Heart right ventricle (tissue), 16 donors: ENCODE data around the gene VASP. TPM values are rescaled to one million over a fixed set of nuclear protein-coding genes. Genes with fewer than 3 reads are reported as not detected.
A peak's percentile ranks its signal among the peaks of the same experiment; 100 is the strongest.

Source experiments
- ATAC-seq, 8 donors: fragments of 200-7000 bp; cut with Tn5 transposase; one replicate each; pipeline ENCODE4 v1.9.1; 2020; ENCODE audit warnings: mild to moderate bottlenecking in 8 of 8, moderate library complexity in 8 of 8, moderate number of reproducible peaks in 1 of 8
- DNase-seq, 2 donors: peaks; one replicate each; pipeline ENCODE4 v3.0.0-alpha.2; 2020
- H3K27ac ChIP-seq, 10 donors: fragments of 200-600 bp; sonication (generic) in 2 of 10; one replicate each; pipeline versions ENCODE4 v1.5.0 to v1.8.0; 2020 to 2022; ENCODE audit warnings: mild to moderate bottlenecking in 3 of 10
- H3K27me3 ChIP-seq, 7 donors: fragments of 200-600 bp; one replicate each; pipeline ENCODE4 v1.8.0; 2021 to 2022; ENCODE audit warnings: mild to moderate bottlenecking in 2 of 7
- H3K36me3 ChIP-seq, 9 donors: fragments of 200-600 bp; sonication (generic) in 1 of 9; one replicate each; pipeline versions ENCODE4 v1.5.0 to v1.8.0; 2020 to 2022; ENCODE audit warnings: mild to moderate bottlenecking in 2 of 9
- H3K4me1 ChIP-seq, 9 donors: fragments of 200-600 bp; sonication (generic) in 1 of 9; one replicate each; pipeline versions ENCODE4 v1.5.0 to v1.8.0; 2020 to 2022; ENCODE audit warnings: mild to moderate bottlenecking in 4 of 9
- H3K4me3 ChIP-seq, 10 donors: fragments of 200-600 bp; sonication (generic) in 2 of 10; one replicate each; pipeline versions ENCODE4 v1.5.0 to v1.8.0; 2020 to 2022; ENCODE audit warnings: mild to moderate bottlenecking in 7 of 10, moderate library complexity in 2 of 10
- H3K9me3 ChIP-seq, 11 donors: fragments of 200-600 bp in 10 of 11; sonication (generic) in 2 of 11; one replicate each; pipeline versions ENCODE4 v1.5.0 to v1.8.0; 2013 to 2022; ENCODE audit warnings: mild to moderate bottlenecking in 2 of 11, control low read depth in 1 of 11, moderate library complexity in 1 of 11
- WGBS, 2 donors: extraction: QIAGEN DNeasy Blood & Tissue Kit; methylation state at CpG; one replicate each; pipeline ENCODE4 v1.1.7; 2013; ENCODE audit warnings: inconsistent platforms in 1 of 2; 5-methylcytosine and 5-hydroxymethylcytosine counted together
- intact Hi-C, 10 donors: fragments of 100-400 bp; cut with DNase I; formaldehyde crosslinking; loops; one replicate each; pipeline versions ENCODE4 v1.11.1 to v1.14.2; 2022
- long read RNA-seq, 3 donors: library from polyadenylated mRNA; unstranded; transcript quantifications; one replicate each; pipeline ENCODE4 v2.0.0, GENCODE V29; 2020 to 2021
- polyA plus RNA-seq, 2 donors: library from polyadenylated mRNA; stranded (reverse); fragments of 200-250 nt; gene quantifications; one replicate each; pipeline ENCODE4 v1.2.3, GENCODE V29; 2013
- total RNA-seq, 10 donors: library from RNA; stranded (reverse); fragmentation: NEBNext Ultra II Directional in 3 of 10; extraction: Animal tissue kit (Norgen Biotek cat#: 25700) in 3 of 10; gene quantifications; one replicate each; pipeline versions ENCODE4 v1.2.1 to v1.2.4, GENCODE V29; 2021 to 2023
- TF ChIP-seq, protein P1 (sequence below), 9 donors: fragments of 200-600 bp; sonication (generic) in 2 of 9; IDR thresholded peaks; one replicate each; pipeline versions ENCODE4 v1.5.0 to v1.8.0; 2021 to 2022; ENCODE audit warnings: antibody characterized with exemption in 9 of 9, mild to moderate bottlenecking in 5 of 9, moderate library complexity in 1 of 9
- donor health status: Arrhythmogenic right ventricular cardiomyopathy.
- donor health status: ischemic (EF 13 %, LVEDD 7.1; RV severe dilation, severe dysfunction).
- donor health status: healthy with polysubstance abuse.
- donor health status: DM: no; HTN: yes; CAD: no.
- donor health status: DM: no; HTN: no; CAD: no.
- donor health status: ischemic (EF 25% LVEDD 6.9; RV normal size, moderate dysfunction).
- donor health status: ischemic (EF 25% LVEDD 5.7; RV mildly dilated, moderate dysfunction).
- donor health status: healthy.
- donor health status: DM: yes; HTN: yes; CAD: no.
- donor health status: Ischemic cardiomyopathy.
- donor health status: ischemic (EF 35%, LVEDD 5.7; RV mildly dilated, moderate dysfunction).
- donor health status: nonischemic (EF 11% LVEDD 7.7; RV severe dilation, severe dysfunction).
- donor health status: DM: yes; HTN: yes; CAD: no.
- donor health status: PGD.
- donor health status: ischemic (EF 29% LVEDD 5.4; RV normal size, mild dysfunction).
- donor health status: nonischemic (EF 23%, LVEDD 6.1; RV moderate dilation, normal function).

Gene VASP
- 10 to 100 TPM; 24.9 to 78.6 (median 42.3) TPM for total RNA-seq
- 10 to 100 TPM; 62.3 to 70.0 TPM for polyA plus RNA-seq
- long read RNA-seq, donor 1, transcript VASP-201 (13 exons, 2,305 nt) = major isoform, 18 of 55 reads
- long read RNA-seq, donor 1, partial matches to known transcripts = 22 of 55 reads
- long read RNA-seq, donor 1, other reads (novel, unspliced or antisense) = 15 of 55 reads
- long read RNA-seq, donor 2, transcript VASP-201 (13 exons, 2,305 nt) = major isoform, 14 of 50 reads
- long read RNA-seq, donor 2, partial matches to known transcripts = 28 of 50 reads
- long read RNA-seq, donor 2, other reads (novel, unspliced or antisense) = 8 of 50 reads
- long read RNA-seq, donor 3, partial matches to known transcripts = 11 of 15 reads
- long read RNA-seq, donor 3, other reads (novel, unspliced or antisense) = 2 of 15 reads

DNA sequence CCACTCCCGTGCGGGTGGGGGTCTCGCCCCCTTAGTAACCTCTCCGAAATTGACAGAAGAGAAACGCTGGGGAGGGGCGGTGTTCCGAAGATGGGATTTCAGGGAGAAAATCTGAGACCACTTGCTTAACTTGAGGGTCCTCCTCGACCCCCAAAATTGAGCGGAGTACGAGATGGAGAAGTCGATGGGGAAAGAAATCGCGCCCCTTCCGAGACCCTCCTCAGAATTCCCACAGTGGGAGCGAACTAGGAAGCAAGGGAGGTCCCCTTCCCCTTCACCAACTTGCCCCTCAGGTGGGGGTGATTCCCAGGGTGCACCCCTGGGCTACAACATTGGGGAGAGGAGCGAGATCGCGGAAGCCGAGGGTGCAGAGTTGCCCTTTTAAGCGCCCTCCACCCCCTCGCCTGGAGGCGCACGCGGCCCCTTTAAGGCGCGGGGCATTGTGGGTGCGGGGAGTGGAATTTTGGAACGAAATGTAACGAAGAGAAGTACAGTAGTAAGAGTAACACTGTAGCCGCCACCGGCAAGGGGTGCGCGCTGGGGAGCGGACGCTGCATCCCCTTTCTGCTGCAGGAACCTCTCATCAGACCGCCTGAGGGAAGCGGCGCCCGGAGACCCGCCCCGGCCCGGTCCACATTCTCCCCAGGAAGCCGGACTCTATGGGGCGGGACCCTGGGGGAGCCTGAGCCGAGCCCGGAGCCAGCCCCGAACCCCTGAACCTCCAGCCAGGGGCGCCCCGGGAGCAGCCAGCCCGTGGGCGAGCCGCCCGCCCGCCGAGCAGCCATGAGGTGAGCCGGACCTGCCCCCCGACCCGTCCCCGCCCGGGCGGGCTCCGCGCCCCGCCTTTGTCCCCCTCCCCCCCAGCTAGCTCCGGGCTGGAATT is at the start of gene VASP:
TSS of gene VASP (plus strand) at position 491 of the 883 bp plus-strand sequence. CDS start at position 784, 293 bp downstream.
- ATAC-seq = peak; percentile 74 to 86 (median 84)
- Histone ChIP-seq H3K9me3 (no peaks in the 10 kb centered on the region), H3K4me3 (peak within 1 kb of the TSS; percentile 76 to 100 (median 97)), H3K27me3 (no peaks in the 10 kb centered on the region), H3K36me3 (peaks cover 0 to 15% (median 0%) of the 10 kb centered on the region in 9 donors), H3K27ac (peak within 1 kb of the TSS; percentile 76 to 99 (median 97)), H3K4me1 (peaks cover 0 to 51% (median 28%) of the 10 kb centered on the region in 9 donors)
- peak; percentile 84 to 89 for DNase-seq
- TF ChIP-seq, protein P1, sequence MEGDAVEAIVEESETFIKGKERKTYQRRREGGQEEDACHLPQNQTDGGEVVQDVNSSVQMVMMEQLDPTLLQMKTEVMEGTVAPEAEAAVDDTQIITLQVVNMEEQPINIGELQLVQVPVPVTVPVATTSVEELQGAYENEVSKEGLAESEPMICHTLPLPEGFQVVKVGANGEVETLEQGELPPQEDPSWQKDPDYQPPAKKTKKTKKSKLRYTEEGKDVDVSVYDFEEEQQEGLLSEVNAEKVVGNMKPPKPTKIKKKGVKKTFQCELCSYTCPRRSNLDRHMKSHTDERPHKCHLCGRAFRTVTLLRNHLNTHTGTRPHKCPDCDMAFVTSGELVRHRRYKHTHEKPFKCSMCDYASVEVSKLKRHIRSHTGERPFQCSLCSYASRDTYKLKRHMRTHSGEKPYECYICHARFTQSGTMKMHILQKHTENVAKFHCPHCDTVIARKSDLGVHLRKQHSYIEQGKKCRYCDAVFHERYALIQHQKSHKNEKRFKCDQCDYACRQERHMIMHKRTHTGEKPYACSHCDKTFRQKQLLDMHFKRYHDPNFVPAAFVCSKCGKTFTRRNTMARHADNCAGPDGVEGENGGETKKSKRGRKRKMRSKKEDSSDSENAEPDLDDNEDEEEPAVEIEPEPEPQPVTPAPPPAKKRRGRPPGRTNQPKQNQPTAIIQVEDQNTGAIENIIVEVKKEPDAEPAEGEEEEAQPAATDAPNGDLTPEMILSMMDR (IDR thresholded peaks at IDR 0.05) = no peak
- 0 to 1% methylated on average over 64 to 65 of the region's 65 CpGs for WGBS, 2 donors
- intact Hi-C loops = loop anchor here in 2 of 10 donors (5.0 kb wide), 2 partner anchors 65 to 70 kb away; no protein-coding TSS in a partner anchor

DNA sequence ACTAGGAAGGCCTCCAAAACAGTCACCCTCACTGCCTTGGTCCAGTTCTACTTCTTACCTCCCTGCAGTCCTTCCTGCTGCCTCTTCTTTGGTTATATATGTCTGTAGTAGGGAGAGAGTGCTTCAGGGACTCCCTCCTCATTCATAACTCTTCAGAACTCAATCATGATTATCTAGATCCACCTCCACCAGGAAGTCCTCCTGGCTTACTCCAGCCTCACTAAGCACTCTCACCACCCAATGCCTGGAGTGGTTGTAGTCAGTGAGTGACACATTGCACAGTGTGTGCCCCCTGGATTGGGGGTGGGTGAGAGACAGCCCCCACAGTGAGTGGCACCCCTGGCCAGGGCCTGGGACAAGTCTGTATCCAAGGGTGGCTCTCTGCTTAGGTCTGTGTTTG is 49.5 kb upstream of the VASP start:
- peaks cover 3 to 36% (median 15%) of the 10 kb centered on the region in 9 donors for H3K4me1 ChIP-seq
- ATAC-seq (no peak), DNase-seq (no peak)
- TF ChIP-seq, protein P1 (IDR thresholded peaks at IDR 0.05) = no peak
- H3K9me3 ChIP-seq = no peaks in the 10 kb centered on the region
- H3K4me3 ChIP-seq = no peak overlapping the region
- no peaks in the 10 kb centered on the region for H3K27me3 ChIP-seq
- H3K27ac ChIP-seq = no peak overlapping the region
- intact Hi-C loops = no loop called here
- no peaks in the 10 kb centered on the region for H3K36me3 ChIP-seq

DNA sequence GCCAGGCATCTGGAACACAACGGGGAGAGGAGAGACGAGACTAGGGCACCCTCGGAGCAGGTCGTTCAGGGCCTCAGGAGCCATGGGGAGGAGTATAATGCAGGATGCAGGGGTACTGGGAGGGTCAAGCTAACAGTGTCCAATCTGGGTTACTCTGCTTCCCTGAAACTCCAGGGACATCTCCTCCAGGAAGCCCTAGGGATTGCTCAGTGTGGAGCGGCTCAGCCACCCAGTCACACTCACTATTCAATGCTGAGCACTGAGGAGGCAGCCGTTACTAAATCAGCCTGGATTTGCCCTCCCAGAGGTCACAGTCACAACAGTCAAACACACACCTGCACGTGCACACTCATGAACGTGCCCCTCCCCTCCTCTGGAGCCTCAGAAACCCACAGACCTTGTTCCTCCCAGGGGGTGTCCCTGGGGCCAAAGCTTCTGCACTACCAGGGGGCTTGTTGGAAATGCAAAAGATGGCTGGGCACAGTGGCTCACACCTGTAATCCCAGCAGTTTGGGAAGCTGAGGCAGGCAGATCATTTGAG is 46.4 kb upstream of the VASP start:
- TF ChIP-seq, protein P1 (IDR thresholded peaks at IDR 0.05) = no peak
- Histone ChIP-seq H3K27me3 (no peaks in the 10 kb centered on the region), H3K4me3 (no peak overlapping the region), H3K27ac (no peak overlapping the region), H3K9me3 (no peaks in the 10 kb centered on the region), H3K36me3 (no peaks in the 10 kb centered on the region), H3K4me1 (peaks cover 2 to 10% (median 6%) of the 10 kb centered on the region in 9 donors)
- DNase-seq (no peak), ATAC-seq (no peak)
- intact Hi-C loops = no loop called here
- 48 to 52% methylated on average over 8 of the region's 8 CpGs for WGBS, 2 donors

DNA sequence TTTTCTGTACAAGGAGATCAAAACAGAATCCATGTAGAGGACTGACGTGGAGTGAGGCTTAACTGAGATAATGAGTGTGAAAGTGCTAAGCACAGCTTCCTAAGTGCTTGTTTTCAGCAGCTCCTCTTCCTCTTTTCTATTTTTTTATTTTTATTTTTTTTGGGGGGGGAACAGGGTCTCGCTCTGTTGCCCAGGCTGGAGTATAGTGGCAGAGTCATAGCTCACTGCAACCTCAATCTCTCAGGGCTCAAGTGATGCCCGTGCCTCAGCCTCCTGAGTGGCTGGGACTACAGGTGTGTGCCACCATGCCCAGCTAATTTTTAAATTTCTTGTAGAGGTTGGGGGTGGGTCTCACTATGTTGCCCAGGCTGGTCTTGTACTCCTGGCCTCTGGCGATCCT is 45.1 kb upstream of the VASP start:
- intact Hi-C loops = no loop called here
- TF ChIP-seq, protein P1 (IDR thresholded peaks at IDR 0.05) = no peak

More for the DNA sequence above, 45.1 kb upstream of the VASP start:
- Histone ChIP-seq H3K4me1 (peaks cover 0 to 6% (median 3%) of the 10 kb centered on the region in 9 donors), H3K27me3 (no peaks in the 10 kb centered on the region), H3K4me3 (no peak overlapping the region), H3K9me3 (no peaks in the 10 kb centered on the region), H3K27ac (no peak overlapping the region), H3K36me3 (no peaks in the 10 kb centered on the region)
- DNase-seq (no peak), ATAC-seq (no peak)
- 66 to 71% methylated on average over 4 of the region's 4 CpGs for WGBS, 2 donors
